Dermis microvascular lymphatic vessel endothelial cell (primary cell): Measurements from ENCODE around the gene ABCC1. TPM values are rescaled to one million over a fixed set of nuclear protein-coding genes. Genes with fewer than 3 reads are reported as not detected.
"Not testable (repeated sequence)": the region's sequence is repeated elsewhere in the genome, so short reads cannot be mapped to it uniquely, and the experiment has no call there.

Experiments used
- DNase-seq, 2 donors: peaks; one replicate each; pipeline versions ENCODE4 v3.0.0 to v3.0.0-alpha.2; 2010; ENCODE audit warnings: low read depth in 2 of 2
- total RNA-seq: library from RNA; depleted of rRNA; stranded (reverse); fragments of >200 nt; gene quantifications from 2 replicates; pipeline ENCODE4 v1.2.1, GENCODE V29; 2014

Gene ABCC1
- total RNA-seq, 1 donor from 2014 or later: 16.6 TPM

- DNase-seq: not testable (repeated sequence)
Observed at GRCh38 chr16:16181748-16182147, 232.3 kb downstream of the ABCC1 start.

- DNase-seq: no peak
Observed at GRCh38 chr16:16182918-16183317, 233.5 kb downstream of the ABCC1 start.

- no peak for DNase-seq
Observed at GRCh38 chr16:16183562-16183961, 234.1 kb downstream of the ABCC1 start.

GRCh38 chr16:16184594-16184993 lies 235.2 kb downstream of the ABCC1 start:
- no peak for DNase-seq

GRCh38 chr16:16185095-16185494 lies 235.7 kb downstream of the ABCC1 start:
- no peak for DNase-seq

GRCh38 chr16:16186820-16187219 lies 237.4 kb downstream of the ABCC1 start:
- no peak for DNase-seq

- DNase-seq: no peak
Observed at GRCh38 chr16:16188827-16189226, 239.4 kb downstream of the ABCC1 start.

- no peak for DNase-seq
Observed at GRCh38 chr16:16189842-16190241, 240.4 kb downstream of the ABCC1 start.

GRCh38 chr16:16190546-16190945 lies 241.1 kb downstream of the ABCC1 start:
- no peak for DNase-seq

GRCh38 chr16:16190966-16191365 lies 241.6 kb downstream of the ABCC1 start:
- not testable (repeated sequence) for DNase-seq

- DNase-seq: peak; percentile 51 to 78
Observed at GRCh38 chr16:16191493-16192167, 242.2 kb downstream of the ABCC1 start.

Other genes starting within 250 kb of the ABCC1 start
- gene MYH11, start 92.6 kb upstream of the ABCC1 start, total RNA-seq: under 0.01 TPM in 1 of 2 replicates, not detected in the other
- 18.0 and 18.7 TPM in 2 replicates for gene CEP20, start 61.0 kb upstream of the ABCC1 start, total RNA-seq